Heart left ventricle (tissue), 16 donors: ENCODE results near the gene VCL. TPM values are rescaled to one million over a fixed set of nuclear protein-coding genes. Genes with fewer than 3 reads are reported as not detected.

ENCODE experiments used
- ATAC-seq, 4 donors: fragments of 200-7000 bp; cut with Tn5 transposase; one replicate each; pipeline ENCODE4 v1.9.1; 2020 to 2022; ENCODE audit warnings: moderate library complexity in 4 of 4, mild to moderate bottlenecking in 3 of 4, moderate number of reproducible peaks in 1 of 4
- DNase-seq, 5 donors: peaks; one replicate each; pipeline ENCODE4 v3.0.0-alpha.2; 2020
- H3K27ac ChIP-seq, 12 donors: fragments of 200-600 bp; sonication (generic) in 4 of 12; one replicate each; pipeline versions ENCODE4 v1.5.0 to v1.8.0; 2016 to 2022; ENCODE audit warnings: mild to moderate bottlenecking in 2 of 12
- H3K27me3 ChIP-seq, 9 donors: fragments of 200-600 bp; sonication (generic) in 2 of 9; one replicate each; pipeline versions ENCODE4 v1.5.1 to v1.8.0; 2016 to 2022; ENCODE audit warnings: mild to moderate bottlenecking in 3 of 9
- H3K36me3 ChIP-seq, 9 donors: fragments of 200-600 bp; sonication (generic) in 2 of 9; one replicate each; pipeline versions ENCODE4 v1.5.0 to v1.8.0; 2018 to 2022; ENCODE audit warnings: mild to moderate bottlenecking in 2 of 9
- H3K4me1 ChIP-seq, 12 donors: fragments of 200-600 bp; sonication (generic) in 4 of 12; one replicate each; pipeline versions ENCODE4 v1.5.0 to v1.8.0; 2016 to 2022; ENCODE audit warnings: mild to moderate bottlenecking in 3 of 12
- H3K4me3 ChIP-seq, 12 donors: fragments of 200-600 bp; sonication (generic) in 4 of 12; one replicate each; pipeline versions ENCODE4 v1.5.0 to v1.8.0; 2017 to 2022; ENCODE audit warnings: mild to moderate bottlenecking in 9 of 12, moderate library complexity in 4 of 12
- H3K9me3 ChIP-seq, 12 donors: fragments of 200-600 bp; sonication (generic) in 4 of 12; one replicate each; pipeline versions ENCODE4 v1.5.0 to v1.8.0; 2016 to 2022; ENCODE audit warnings: mild to moderate bottlenecking in 1 of 12
- CTCF ChIP-seq, 12 donors: fragments of 200-600 bp; sonication (generic) in 4 of 12; IDR thresholded peaks; one replicate each; pipeline versions ENCODE4 v1.5.0 to v1.8.0; 2018 to 2022; ENCODE audit warnings: antibody characterized with exemption in 12 of 12, mild to moderate bottlenecking in 5 of 12
- POLR2A ChIP-seq, 2 donors: fragments of 450-650 bp; IDR thresholded peaks; one replicate each; pipeline ENCODE4 v1.6.1; 2017; ENCODE audit warnings: antibody characterized with exemption in 2 of 2, mild to moderate bottlenecking in 2 of 2, moderate library complexity in 2 of 2
- WGBS, 4 donors: extraction: QIAGEN DNeasy Blood & Tissue Kit in 2 of 4; methylation state at CpG; one replicate each; pipeline versions ENCODE4 v1.1.5 to v1.1.7; 2013 to 2018; 5-methylcytosine and 5-hydroxymethylcytosine counted together
- intact Hi-C, 10 donors: fragments of 100-400 bp; cut with DNase I; formaldehyde crosslinking; loops; one replicate each; pipeline versions ENCODE4 v1.11.1 to v1.14.2; 2022
- polyA plus RNA-seq, 2 donors: library from polyadenylated mRNA; stranded (reverse); fragments of 200-250 nt; gene quantifications; one replicate each; pipeline ENCODE4 v1.2.3, GENCODE V29; 2013
- total RNA-seq, 9 donors: library from RNA; depleted of rRNA in 2 of 9; stranded (reverse); fragments of >200 nt in 2 of 9; fragmentation: NEBNext Ultra II Directional in 3 of 9; extraction: Animal tissue kit (Norgen Biotek cat#: 25700) in 3 of 9; gene quantifications; one replicate each; pipeline versions ENCODE4 v1.1.0 to v1.2.4, GENCODE V29; 2016 to 2023
- donor health status: ischemic (EF 13 %, LVEDD 7.1; RV severe dilation, severe dysfunction).
- donor health status: healthy with polysubstance abuse.
- donor health status: DM: no; HTN: yes; CAD: no.
- donor health status: DM: no; HTN: no; CAD: no.
- donor health status: ischemic (EF 25% LVEDD 6.9; RV normal size, moderate dysfunction).
- donor health status: ischemic (EF 25% LVEDD 5.7; RV mildly dilated, moderate dysfunction).
- donor health status: healthy.
- donor health status: DM: yes; HTN: yes; CAD: no.
- donor health status: ischemic (EF 35%, LVEDD 5.7; RV mildly dilated, moderate dysfunction).
- donor health status: nonischemic (EF 11% LVEDD 7.7; RV severe dilation, severe dysfunction).
- donor health status: DM: yes; HTN: yes; CAD: no.
- donor health status: PGD.
- donor health status: ischemic (EF 29% LVEDD 5.4; RV normal size, mild dysfunction).
- donor health status: nonischemic (EF 23%, LVEDD 6.1; RV moderate dilation, normal function).

Gene VCL
- total and polyA plus RNA-seq, 11 donors, result 84.5 to 543 (median 273) TPM

DNA sequence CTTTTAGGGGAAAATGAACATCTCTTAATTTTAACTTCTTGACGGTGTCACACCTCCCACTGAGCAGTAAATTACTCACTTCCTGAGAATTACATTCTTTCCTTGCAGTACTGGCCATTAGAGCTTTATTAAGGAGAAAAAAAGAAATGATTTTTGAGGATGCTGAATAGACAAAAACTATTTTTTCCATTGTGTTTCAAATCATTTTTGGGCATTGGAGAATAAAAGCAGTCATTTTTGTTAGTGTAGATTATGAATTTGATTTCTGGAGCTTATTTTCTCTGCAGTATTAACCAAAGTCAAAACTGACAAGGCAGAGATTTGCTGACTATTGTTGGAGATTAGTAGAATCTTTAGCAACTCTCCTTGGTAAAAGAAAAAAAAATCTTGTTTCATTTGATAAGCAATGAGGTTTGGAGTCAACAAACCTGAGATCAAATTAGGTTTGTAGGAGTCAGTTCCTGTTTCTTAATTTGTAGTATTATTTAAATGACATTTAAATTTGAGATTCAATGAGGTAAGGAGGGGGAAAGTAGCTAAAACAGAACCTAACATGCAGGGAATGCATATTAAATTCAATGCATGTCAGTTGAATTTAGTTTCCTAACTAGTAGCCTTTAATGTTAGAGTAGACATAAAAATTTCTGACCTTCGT is 82.1 kb downstream of the VCL start:
- peak overlapping the region in 3 of 12 donors; percentile 1 to 53 (median 42) for H3K27ac ChIP-seq
- ATAC-seq (no peak), DNase-seq (no peak)
- H3K9me3 ChIP-seq, result no peaks in the 10 kb centered on the region
- 59 to 71% (median 64%) methylated on average over 2 of the region's 2 CpGs for WGBS, 4 donors
- H3K4me3 ChIP-seq, result no peak overlapping the region
- H3K36me3 ChIP-seq, result peaks cover 0 to 66% (median 46%) of the 10 kb centered on the region in 9 donors
- H3K27me3 ChIP-seq, result no peaks in the 10 kb centered on the region
- peaks cover 10 to 54% (median 28%) of the 10 kb centered on the region in 12 donors for H3K4me1 ChIP-seq
- TF ChIP-seq CTCF (IDR thresholded peaks at IDR 0.05) (no peak), POLR2A (IDR thresholded peaks at IDR 0.05) (no peak)
- intact Hi-C loops, result loop anchor here (1.0 to 10.0 kb wide), 13 partner anchors 68 to 235 kb away; partner anchors contain the start of gene VCL (in 5 of the 10)

GRCh38 chr10:74081192-74081803 is 83.4 kb downstream of the VCL start:
- H3K9me3 ChIP-seq, result no peaks in the 10 kb centered on the region
- H3K36me3 ChIP-seq, result peaks cover 0 to 66% (median 45%) of the 10 kb centered on the region in 9 donors
- TF ChIP-seq CTCF (IDR thresholded peaks at IDR 0.05) (peak; percentile 59 to 87 (median 78)), POLR2A (IDR thresholded peaks at IDR 0.05) (no peak)
- DNase-seq (peak in 2 of 5 donors; percentile 42 to 48), ATAC-seq (peak; percentile 30 to 73 (median 68))
- H3K27me3 ChIP-seq, result no peaks in the 10 kb centered on the region
- intact Hi-C loops, result loop anchor here (1.0 to 10.0 kb wide), 11 partner anchors 69 to 236 kb away; partner anchors contain the start of gene VCL (in 2 of the 10)
- 39 to 51% (median 45%) methylated on average over 4 of the region's 4 CpGs for WGBS, 4 donors
- H3K4me3 ChIP-seq, result no peak overlapping the region
- H3K4me1 ChIP-seq, result peaks cover 10 to 54% (median 28%) of the 10 kb centered on the region in 12 donors
- peak overlapping the region in 3 of 12 donors; percentile 6 to 53 (median 14) for H3K27ac ChIP-seq

GRCh38 chr10:74081941-74082718 is 84.2 kb downstream of the VCL start:
- Histone ChIP-seq H3K36me3 (peaks cover 0 to 66% (median 43%) of the 10 kb centered on the region in 9 donors), H3K9me3 (no peaks in the 10 kb centered on the region), H3K4me3 (no peak overlapping the region), H3K27me3 (no peaks in the 10 kb centered on the region), H3K4me1 (peaks cover 10 to 56% (median 28%) of the 10 kb centered on the region in 12 donors), H3K27ac (peak overlapping the region in 4 of 12 donors; percentile 6 to 41 (median 18))
- TF ChIP-seq CTCF (IDR thresholded peaks at IDR 0.05) (no peak), POLR2A (IDR thresholded peaks at IDR 0.05) (no peak)
- 55 to 71% (median 68%) methylated on average over 5 of the region's 5 CpGs for WGBS, 4 donors
- intact Hi-C loops, result loop anchor here (1.0 to 10.0 kb wide), 11 partner anchors 70 to 237 kb away; partner anchors contain the start of gene VCL (in 2 of the 10)
- ATAC-seq, result peak in 2 of 4 donors; percentile 18 to 29
- DNase-seq, result no peak
